ENCODE results near the gene XRN2. TPM values are rescaled to one million over a fixed set of nuclear protein-coding genes. Genes with fewer than 3 reads are reported as not detected.
"Not testable (repeated sequence)": the region's sequence is repeated elsewhere in the genome, so short reads cannot be mapped to it uniquely, and the experiment has no call there.

XRN2 gene
- total and polyA plus RNA-seq, 2 donors (not counting 1 experiment from before 2014, with no cell fraction given), result 19.0 to 46.2 TPM

GRCh38 chr20:21411725-21412124 is 108.6 kb downstream of the XRN2 start:
- Histone ChIP-seq H3K9me3 (ENCODE audit: control extremely low read depth in 1 of 3, control insufficient read depth in 2 of 3, insufficient read depth in 1 of 3, low read length in 2 of 3) (peaks cover 3 to 6% (median 4%) of the 10 kb centered on the region in 3 donors), H4K20me1 (ENCODE audit: control insufficient read depth, insufficient read depth, low read length, poor library complexity, severe bottlenecking) (no peaks in the 10 kb centered on the region), H3K36me3 (replicated peaks in 1 of 2; ENCODE audit: control extremely low read depth in 1 of 2, control insufficient read depth in 1 of 2, extremely low read depth in 1 of 2, insufficient read depth in 2 of 2, low read length in 1 of 2) (no peaks in the 10 kb centered on the region), H3K27ac (ENCODE audit: low read length in 2 of 2) (no peak overlapping the region), H3K4me1 (ENCODE audit: control insufficient read depth in 2 of 2, insufficient read depth in 2 of 2, low read length in 2 of 2) (no peaks in the 10 kb centered on the region), H2AFZ (ENCODE audit: insufficient read depth, low read depth, low read length, poor library complexity, severe bottlenecking) (no peak overlapping the region), H3K9ac (ENCODE audit: low read length) (no peak overlapping the region), H3K4me3 (ENCODE audit: control extremely low read depth in 1 of 5, extremely low read depth in 1 of 5, insufficient read depth in 1 of 5, low read depth in 2 of 5, low read length in 4 of 5) (no peak overlapping the region), H3K4me2 (replicated peaks; ENCODE audit: low read depth, low read length, poor library complexity, severe bottlenecking) (no peak overlapping the region), H3K27me3 (replicated peaks in 1 of 4; ENCODE audit: control extremely low read depth in 1 of 4, control insufficient read depth in 3 of 4, insufficient read depth in 4 of 4, low read length in 3 of 4) (peaks cover 0 to 11% (median 6%) of the 10 kb centered on the region in 4 experiments), H3K79me2 (ENCODE audit: control insufficient read depth, insufficient read depth, low read length) (no peaks in the 10 kb centered on the region)
- intact Hi-C loops (cut with micrococcal nuclease), result no loop called here
- DNase-seq, result no peak
- CTCF ChIA-PET, result no interaction called here
- peaks cover 58% of the 10 kb centered on the region for H3K27me3 Mint-ChIP-seq
- TF ChIP-seq EZH2 (IDR thresholded peaks at IDR 0.05; ENCODE audit: borderline replicate concordance, insufficient read depth, low read depth, low read length, poor library complexity, severe bottlenecking) (no peak), CTCF (IDR thresholded peaks at IDR 0.05) (no peak)
- H3K9me3 Mint-ChIP-seq (ENCODE audit: insufficient read depth), result peaks cover 18% of the 10 kb centered on the region
- no peaks in the 10 kb centered on the region for H3K4me1 Mint-ChIP-seq
- POLR2A ChIA-PET, result no interaction called here
- ATAC-seq (ENCODE audit: low read depth), result no peak
- no peak overlapping the region for H3K4me3 Mint-ChIP-seq
- no peak overlapping the region for H3K27ac Mint-ChIP-seq

DNA sequence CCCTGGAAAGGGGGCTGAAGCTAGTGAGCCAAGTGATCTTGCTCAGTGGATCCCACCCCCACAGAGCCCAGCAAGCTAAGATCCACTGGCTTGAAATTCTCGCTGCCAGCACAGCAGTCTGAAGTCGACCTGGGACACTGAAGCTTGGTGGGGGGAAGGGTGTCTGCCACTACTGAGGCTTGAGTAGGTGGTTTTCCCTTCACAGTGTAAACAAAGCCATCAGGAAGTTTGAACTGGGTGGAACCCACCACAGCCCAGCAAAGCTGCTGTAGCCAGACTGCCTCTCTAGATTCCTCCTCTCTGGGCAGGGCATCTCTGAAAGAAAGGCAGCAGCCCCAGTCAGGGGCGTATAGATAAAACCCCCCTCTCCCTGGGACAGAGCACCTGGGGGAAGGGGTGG is 110.9 kb downstream of the XRN2 start:
- H3K27me3 ChIP-seq (replicated peaks in 1 of 4; ENCODE audit: control extremely low read depth in 1 of 4, control insufficient read depth in 3 of 4, insufficient read depth in 4 of 4, low read length in 3 of 4); H3K4me1 ChIP-seq (ENCODE audit: control insufficient read depth in 2 of 2, insufficient read depth in 2 of 2, low read length in 2 of 2); H2AFZ ChIP-seq (ENCODE audit: insufficient read depth, low read depth, low read length, poor library complexity, severe bottlenecking); CTCF ChIA-PET; H3K4me1 Mint-ChIP-seq; H4K20me1 ChIP-seq (ENCODE audit: control insufficient read depth, insufficient read depth, low read length, poor library complexity, severe bottlenecking); intact Hi-C loops (cut with micrococcal nuclease); POLR2A ChIA-PET; H3K27ac Mint-ChIP-seq; H3K79me2 ChIP-seq (ENCODE audit: control insufficient read depth, insufficient read depth, low read length); H3K4me2 ChIP-seq (replicated peaks; ENCODE audit: low read depth, low read length, poor library complexity, severe bottlenecking); DNase-seq; H3K9ac ChIP-seq (ENCODE audit: low read length); H3K9me3 ChIP-seq (ENCODE audit: control extremely low read depth in 1 of 3, control insufficient read depth in 2 of 3, insufficient read depth in 1 of 3, low read length in 2 of 3); ATAC-seq (ENCODE audit: low read depth); H3K4me3 ChIP-seq (ENCODE audit: control extremely low read depth in 1 of 5, extremely low read depth in 1 of 5, insufficient read depth in 1 of 5, low read depth in 2 of 5, low read length in 4 of 5); H3K36me3 ChIP-seq (replicated peaks in 1 of 2; ENCODE audit: control extremely low read depth in 1 of 2, control insufficient read depth in 1 of 2, extremely low read depth in 1 of 2, insufficient read depth in 2 of 2, low read length in 1 of 2); H3K4me3 Mint-ChIP-seq; H3K27ac ChIP-seq (ENCODE audit: low read length in 2 of 2): not testable (repeated sequence)
- H3K9me3 Mint-ChIP-seq (ENCODE audit: insufficient read depth), result peaks cover 18% of the 10 kb centered on the region
- H3K27me3 Mint-ChIP-seq, result peaks cover 57% of the 10 kb centered on the region
- 50% methylated on average over 1 of the region's 3 CpGs for WGBS (ENCODE audit: insufficient coverage)

DNA sequence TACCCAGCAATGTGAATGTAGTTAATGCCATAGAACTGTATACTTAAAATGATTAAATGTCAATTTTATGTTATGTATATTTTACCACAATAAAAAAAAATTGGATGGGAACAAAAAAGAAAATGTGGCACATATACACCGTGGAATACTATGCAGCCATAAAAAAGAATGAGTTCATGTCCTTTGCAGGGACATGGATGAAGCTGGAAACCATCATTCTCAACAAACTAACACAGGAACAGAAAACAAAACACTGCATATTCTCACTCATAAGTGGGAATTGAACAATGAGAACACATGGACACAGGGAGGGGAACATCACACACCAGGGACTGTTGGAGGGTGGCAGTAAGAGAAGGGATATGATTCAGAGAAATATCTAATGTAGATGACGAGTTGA is 116.0 kb downstream of the XRN2 start:
- ATAC-seq (ENCODE audit: low read depth); H2AFZ ChIP-seq (ENCODE audit: insufficient read depth, low read depth, low read length, poor library complexity, severe bottlenecking); H4K20me1 ChIP-seq (ENCODE audit: control insufficient read depth, insufficient read depth, low read length, poor library complexity, severe bottlenecking); H3K4me2 ChIP-seq (replicated peaks; ENCODE audit: low read depth, low read length, poor library complexity, severe bottlenecking); H3K4me3 Mint-ChIP-seq; H3K4me3 ChIP-seq (ENCODE audit: control extremely low read depth in 1 of 5, extremely low read depth in 1 of 5, insufficient read depth in 1 of 5, low read depth in 2 of 5, low read length in 4 of 5); intact Hi-C loops (cut with micrococcal nuclease); H3K9ac ChIP-seq (ENCODE audit: low read length); H3K79me2 ChIP-seq (ENCODE audit: control insufficient read depth, insufficient read depth, low read length); H3K27ac ChIP-seq (ENCODE audit: low read length in 2 of 2); POLR2A ChIA-PET; H3K36me3 ChIP-seq (replicated peaks in 1 of 2; ENCODE audit: control extremely low read depth in 1 of 2, control insufficient read depth in 1 of 2, extremely low read depth in 1 of 2, insufficient read depth in 2 of 2, low read length in 1 of 2); H3K27ac Mint-ChIP-seq; H3K27me3 ChIP-seq (replicated peaks in 1 of 4; ENCODE audit: control extremely low read depth in 1 of 4, control insufficient read depth in 3 of 4, insufficient read depth in 4 of 4, low read length in 3 of 4); H3K4me1 ChIP-seq (ENCODE audit: control insufficient read depth in 2 of 2, insufficient read depth in 2 of 2, low read length in 2 of 2); H3K4me1 Mint-ChIP-seq; CTCF ChIA-PET; DNase-seq: not testable (repeated sequence)
- Mint-ChIP-seq H3K27me3 (peaks cover 33% of the 10 kb centered on the region), H3K9me3 (ENCODE audit: insufficient read depth) (peaks cover 11% of the 10 kb centered on the region)
- peaks cover 3 to 17% (median 8%) of the 10 kb centered on the region in 3 donors for H3K9me3 ChIP-seq (ENCODE audit: control extremely low read depth in 1 of 3, control insufficient read depth in 2 of 3, insufficient read depth in 1 of 3, low read length in 2 of 3)
- WGBS (ENCODE audit: insufficient coverage), result no CpG with 5 or more reads among the region's 2 CpGs
